GM18907 (cell line): Measurements from ENCODE around the gene GOLGA8K.
"Not testable (repeated sequence)": the region's sequence is repeated elsewhere in the genome, so short reads cannot be mapped to it uniquely, and the experiment has no call there.

Experiments used
- ATAC-seq: cut with Tn5 transposase; IDR thresholded peaks from one replicate; pipeline ENCODE4 v1.9.1; 2021; ENCODE audit warnings: mild to moderate bottlenecking, moderate library complexity; ENCODE audit not compliant: unreplicated experiment

The GOLGA8K gene

DNA sequence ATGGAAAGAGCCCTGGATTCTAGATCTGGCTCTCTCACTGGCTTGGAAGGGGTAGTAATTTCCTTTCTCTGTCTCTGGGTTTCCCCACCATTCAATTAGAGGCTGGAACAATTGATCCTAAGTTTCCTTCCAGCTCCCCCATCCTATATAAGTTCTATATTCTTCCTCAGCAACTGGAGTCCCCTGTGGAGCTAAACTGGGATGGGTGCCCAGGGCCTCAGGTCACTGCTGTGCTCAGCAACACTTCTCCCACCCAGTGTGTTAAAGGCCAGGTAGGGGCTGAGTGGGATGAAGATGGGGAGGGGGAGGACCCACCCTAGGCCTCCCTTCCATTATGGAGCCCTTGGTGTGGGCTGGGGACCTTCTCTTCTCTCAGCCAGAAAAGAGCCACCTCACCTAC is 46.2 kb downstream of the GOLGA8K start:
- ATAC-seq: not testable (repeated sequence)

- not testable (repeated sequence) for ATAC-seq
These were observed 50.3 kb downstream of the GOLGA8K start for GRCh38 chr15:32352748-32353147.

DNA sequence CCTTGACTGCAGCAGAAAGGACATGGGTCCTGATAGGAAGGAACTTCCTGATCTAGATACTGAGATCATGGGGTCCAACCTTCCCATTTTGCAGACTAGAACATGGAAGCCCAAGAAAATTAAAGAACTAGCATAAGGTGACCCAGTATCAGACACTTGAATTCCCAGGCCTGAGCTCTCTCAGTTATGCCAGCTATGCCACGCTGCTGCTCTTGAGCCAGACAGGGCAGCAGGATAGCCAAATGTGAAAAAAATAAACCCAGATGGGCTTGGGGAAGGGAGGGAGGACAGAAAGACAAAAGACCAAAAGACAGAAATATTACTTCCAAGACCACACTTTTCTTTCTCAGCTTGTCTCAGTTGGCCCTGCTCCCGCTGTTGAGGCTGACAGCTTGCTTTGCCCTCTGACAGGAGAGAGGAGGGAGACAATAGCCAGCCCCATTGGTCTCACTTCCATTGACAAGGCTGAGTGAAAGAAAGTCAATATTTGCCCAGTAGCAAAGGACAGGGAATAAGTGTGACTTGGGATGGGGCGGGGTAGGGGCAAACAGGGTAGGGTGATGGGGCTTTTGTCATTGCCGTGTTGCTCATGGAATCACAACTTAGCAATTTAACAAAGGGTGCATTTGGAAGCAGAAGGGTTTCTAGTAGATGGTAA is 52.4 kb downstream of the GOLGA8K start:
- not testable (repeated sequence) for ATAC-seq

DNA sequence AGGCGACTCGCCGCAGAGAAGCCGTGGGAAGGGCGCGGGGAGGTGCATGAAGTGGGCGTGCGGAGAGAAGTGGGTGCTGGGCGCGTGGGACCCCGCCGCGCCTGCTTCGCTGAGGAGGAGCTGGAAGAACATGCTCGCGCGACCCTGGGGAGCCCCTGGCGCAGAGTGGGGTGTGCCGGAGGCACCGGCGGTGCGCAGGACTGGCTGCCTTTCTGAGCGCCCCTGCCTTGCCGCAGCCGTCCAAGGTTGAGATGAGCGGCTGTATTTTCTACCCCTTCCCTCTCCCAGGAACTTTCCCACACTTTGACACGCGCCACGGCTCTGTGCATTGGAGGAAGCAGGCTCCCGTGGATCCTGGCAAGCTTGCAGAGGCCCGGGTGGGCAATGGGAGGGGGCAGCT is 56.1 kb downstream of the GOLGA8K start:
- ATAC-seq: not testable (repeated sequence)

DNA sequence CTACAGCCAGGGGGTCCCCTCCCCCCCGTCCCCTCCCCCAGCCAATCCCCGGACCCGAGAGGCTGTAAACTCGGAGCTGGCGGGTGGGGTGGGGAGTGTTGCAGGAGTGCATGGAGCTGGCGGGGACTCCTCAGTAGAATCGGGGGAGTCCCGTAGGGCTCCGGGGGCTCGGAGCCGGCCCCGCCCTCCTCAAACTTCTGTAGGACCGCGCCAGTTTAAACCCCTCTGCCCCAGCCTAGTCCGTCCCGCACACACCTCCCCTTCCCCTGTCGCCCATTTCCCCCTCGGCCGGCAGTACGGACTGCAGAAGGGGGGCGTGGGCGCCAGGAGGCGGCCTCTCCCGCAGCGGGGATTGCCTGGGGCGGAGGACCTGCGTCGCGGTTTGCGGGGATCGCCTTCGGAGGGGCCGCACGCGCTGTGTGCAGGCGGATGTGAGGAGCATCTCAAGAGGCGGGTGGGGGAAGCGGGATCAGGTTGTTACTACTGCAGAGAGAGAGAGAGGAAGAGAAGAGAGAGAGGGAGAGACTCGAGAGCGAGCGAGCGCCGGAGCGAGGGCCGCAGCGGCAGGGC is 57.0 kb downstream of the GOLGA8K start:
- ATAC-seq: not testable (repeated sequence)

- ATAC-seq: not testable (repeated sequence)
These were observed 59.2 kb downstream of the GOLGA8K start for GRCh38 chr15:32343921-32344320.
